Neural cell (in vitro differentiated cells): ENCODE data around the gene PRELID2.

Experiments
- EP300 ChIP-seq: fragments of 450-650 bp; conservative IDR thresholded peaks from 2 replicates; pipeline ENCODE4 v1.6.1; 2014; ENCODE audit warnings: antibody characterized with exemption, mild to moderate bottlenecking, moderate library complexity; ENCODE audit not compliant: poor library complexity, severe bottlenecking
- EZH2 ChIP-seq: fragments of 200-600, 300-800 bp; shearing (Covaris generic), sonication (generic); IDR thresholded peaks from 2 replicates; pipeline ENCODE4 v1.6.1; 2014; ENCODE audit warnings: antibody characterized with exemption, low read length, borderline replicate concordance, mild to moderate bottlenecking; ENCODE audit not compliant: insufficient read depth, poor library complexity, severe bottlenecking
- POLR2AphosphoS5 ChIP-seq: IDR thresholded peaks from 2 replicates; pipeline ENCODE4 v1.6.1; 2012
- SMC3 ChIP-seq: fragments of 450-650 bp; conservative IDR thresholded peaks from 2 replicates; pipeline ENCODE4 v1.6.1; 2014; ENCODE audit warnings: antibody characterized with exemption, mild to moderate bottlenecking, moderate library complexity; ENCODE audit not compliant: poor library complexity
- TF ChIP-seq, protein P1 (sequence below): fragments of 450-650 bp; IDR thresholded peaks from 2 replicates; pipeline ENCODE4 v1.5.1; 2014; ENCODE audit warnings: antibody characterized with exemption, mild to moderate bottlenecking, moderate library complexity; ENCODE audit not compliant: poor library complexity, severe bottlenecking

DNA sequence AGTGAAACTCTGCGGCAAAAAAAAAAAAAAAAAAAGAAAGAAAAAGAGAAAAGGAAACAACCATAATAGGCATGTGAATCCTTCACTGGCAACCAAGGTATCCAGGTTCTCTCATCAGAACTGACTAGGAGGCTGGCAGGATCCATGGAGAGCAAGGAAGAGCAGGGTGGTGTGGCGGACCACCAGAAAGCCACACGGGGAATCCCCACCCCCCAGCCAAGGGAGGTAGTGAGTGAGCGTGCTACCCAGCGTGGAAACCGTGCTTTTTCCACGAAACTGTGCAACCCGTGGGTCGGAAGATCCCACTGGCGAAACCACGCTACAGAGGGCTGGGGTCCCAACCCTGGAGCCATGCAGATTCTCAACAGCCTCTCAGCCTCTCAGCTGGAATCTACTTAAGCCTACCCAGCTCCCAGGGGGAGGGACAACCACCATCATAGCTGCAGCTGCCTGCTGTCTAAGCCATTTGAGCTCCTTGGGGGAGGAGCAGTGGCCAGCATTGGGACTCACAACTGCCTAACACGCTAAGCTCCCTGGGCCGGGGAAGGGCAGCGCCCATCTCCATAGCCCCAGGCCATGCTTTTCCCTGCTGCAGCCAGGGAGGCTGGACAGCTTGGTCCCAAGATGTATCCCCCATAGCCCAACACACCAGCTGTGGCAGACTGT is 91.6 kb downstream of the PRELID2 start:
- TF ChIP-seq, protein P1, sequence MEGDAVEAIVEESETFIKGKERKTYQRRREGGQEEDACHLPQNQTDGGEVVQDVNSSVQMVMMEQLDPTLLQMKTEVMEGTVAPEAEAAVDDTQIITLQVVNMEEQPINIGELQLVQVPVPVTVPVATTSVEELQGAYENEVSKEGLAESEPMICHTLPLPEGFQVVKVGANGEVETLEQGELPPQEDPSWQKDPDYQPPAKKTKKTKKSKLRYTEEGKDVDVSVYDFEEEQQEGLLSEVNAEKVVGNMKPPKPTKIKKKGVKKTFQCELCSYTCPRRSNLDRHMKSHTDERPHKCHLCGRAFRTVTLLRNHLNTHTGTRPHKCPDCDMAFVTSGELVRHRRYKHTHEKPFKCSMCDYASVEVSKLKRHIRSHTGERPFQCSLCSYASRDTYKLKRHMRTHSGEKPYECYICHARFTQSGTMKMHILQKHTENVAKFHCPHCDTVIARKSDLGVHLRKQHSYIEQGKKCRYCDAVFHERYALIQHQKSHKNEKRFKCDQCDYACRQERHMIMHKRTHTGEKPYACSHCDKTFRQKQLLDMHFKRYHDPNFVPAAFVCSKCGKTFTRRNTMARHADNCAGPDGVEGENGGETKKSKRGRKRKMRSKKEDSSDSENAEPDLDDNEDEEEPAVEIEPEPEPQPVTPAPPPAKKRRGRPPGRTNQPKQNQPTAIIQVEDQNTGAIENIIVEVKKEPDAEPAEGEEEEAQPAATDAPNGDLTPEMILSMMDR = no peak
- TF ChIP-seq POLR2AphosphoS5 (no peak), EP300 (no peak), EZH2 (no peak), SMC3 (no peak)
